ENCODE measurements around the gene TWNK. TPM values are rescaled to one million over a fixed set of nuclear protein-coding genes. Genes with fewer than 3 reads are reported as not detected.

Gene TWNK
- total RNA-seq, 2 experiments from 2014 or later, result 2.7 to 2.8 TPM

GRCh38 chr10:100968062-100968736, 19.1 kb upstream of the TWNK start:
- no peaks in the 10 kb centered on the region for H3K36me3 ChIP-seq (ENCODE audit: insufficient read depth, low read length)
- no peaks in the 10 kb centered on the region for H3K27me3 Mint-ChIP-seq
- peaks cover 20% of the 10 kb centered on the region for H3K4me1 ChIP-seq (ENCODE audit: insufficient read depth, low read length)
- H3K36me3 Mint-ChIP-seq (ENCODE audit: low read depth), result peaks cover 9% of the 10 kb centered on the region
- H3K9me3 Mint-ChIP-seq, result no peaks in the 10 kb centered on the region
- POLR2A ChIA-PET, result interaction anchor here (3.0 kb wide), 1 partner anchor 30 kb away, joined by 10 read pairs; the partner anchor contains the start of gene LZTS2
- no peaks in the 10 kb centered on the region for H3K27me3 ChIP-seq (ENCODE audit: control insufficient read depth in 1 of 2, insufficient read depth in 2 of 2, low read length in 2 of 2)
- intact Hi-C loops (cut with DNase I, micrococcal nuclease), result loop anchor here in 1 of 2 experiments (2.0 kb wide), 1 partner anchor 45 kb away; no protein-coding TSS in a partner anchor
- H3K9me3 ChIP-seq (ENCODE audit: control insufficient read depth in 1 of 2, insufficient read depth in 1 of 2, low read length in 2 of 2), result no peaks in the 10 kb centered on the region
- no peak overlapping the region for H3K27ac ChIP-seq (ENCODE audit: low read depth in 1 of 2, low read length in 2 of 2)
- peak overlapping the region; percentile 76 for H3K4me3 Mint-ChIP-seq
- CTCF ChIA-PET, result interaction anchor here (0.9 to 1.4 kb wide), 2 partner anchors 51 to 82 kb away, joined by 3 read pairs; no protein-coding TSS in a partner anchor
- ATAC-seq (ENCODE audit: poor library complexity) (no peak), DNase-seq (no peak)
- no peak overlapping the region for H3K4me3 ChIP-seq (ENCODE audit: low read length)
- no peak for TF ChIP-seq CTCF (IDR thresholded peaks at IDR 0.05)
- H3K27ac Mint-ChIP-seq, result no peak overlapping the region
- peaks cover 21% of the 10 kb centered on the region for H3K4me1 Mint-ChIP-seq (ENCODE audit: low read depth)

- ChIA-PET POLR2A (interaction anchor here (0.6 kb wide), 1 partner anchor 14 kb away, joined by 3 read pairs; no protein-coding TSS in a partner anchor), CTCF (interaction anchor here (0.9 to 1.4 kb wide), 2 partner anchors 50 to 81 kb away, joined by 3 read pairs; no protein-coding TSS in a partner anchor)
- intact Hi-C loops (cut with DNase I, micrococcal nuclease), result loop anchor here (1.0 to 2.0 kb wide), 2 partner anchors 44 to 45 kb away; no protein-coding TSS in a partner anchor
- Mint-ChIP-seq H3K4me3 (peak overlapping the region; percentile 76), H3K9me3 (no peaks in the 10 kb centered on the region), H3K27me3 (no peaks in the 10 kb centered on the region), H3K36me3 (ENCODE audit: low read depth) (peaks cover 8% of the 10 kb centered on the region), H3K4me1 (ENCODE audit: low read depth) (peaks cover 21% of the 10 kb centered on the region), H3K27ac (no peak overlapping the region)
- Histone ChIP-seq H3K9me3 (ENCODE audit: control insufficient read depth in 1 of 2, insufficient read depth in 1 of 2, low read length in 2 of 2) (no peaks in the 10 kb centered on the region), H3K27ac (ENCODE audit: low read depth in 1 of 2, low read length in 2 of 2) (no peak overlapping the region), H3K36me3 (ENCODE audit: insufficient read depth, low read length) (no peaks in the 10 kb centered on the region), H3K4me1 (ENCODE audit: insufficient read depth, low read length) (peaks cover 20% of the 10 kb centered on the region), H3K4me3 (ENCODE audit: low read length) (peak overlapping the region; percentile 46), H3K27me3 (ENCODE audit: control insufficient read depth in 1 of 2, insufficient read depth in 2 of 2, low read length in 2 of 2) (no peaks in the 10 kb centered on the region)
- DNase-seq, result no peak
- no peak for ATAC-seq (ENCODE audit: poor library complexity)
- TF ChIP-seq CTCF (IDR thresholded peaks at IDR 0.05), result no peak
Observed at GRCh38 chr10:100968863-100969186, 18.5 kb upstream of the TWNK start.

DNA sequence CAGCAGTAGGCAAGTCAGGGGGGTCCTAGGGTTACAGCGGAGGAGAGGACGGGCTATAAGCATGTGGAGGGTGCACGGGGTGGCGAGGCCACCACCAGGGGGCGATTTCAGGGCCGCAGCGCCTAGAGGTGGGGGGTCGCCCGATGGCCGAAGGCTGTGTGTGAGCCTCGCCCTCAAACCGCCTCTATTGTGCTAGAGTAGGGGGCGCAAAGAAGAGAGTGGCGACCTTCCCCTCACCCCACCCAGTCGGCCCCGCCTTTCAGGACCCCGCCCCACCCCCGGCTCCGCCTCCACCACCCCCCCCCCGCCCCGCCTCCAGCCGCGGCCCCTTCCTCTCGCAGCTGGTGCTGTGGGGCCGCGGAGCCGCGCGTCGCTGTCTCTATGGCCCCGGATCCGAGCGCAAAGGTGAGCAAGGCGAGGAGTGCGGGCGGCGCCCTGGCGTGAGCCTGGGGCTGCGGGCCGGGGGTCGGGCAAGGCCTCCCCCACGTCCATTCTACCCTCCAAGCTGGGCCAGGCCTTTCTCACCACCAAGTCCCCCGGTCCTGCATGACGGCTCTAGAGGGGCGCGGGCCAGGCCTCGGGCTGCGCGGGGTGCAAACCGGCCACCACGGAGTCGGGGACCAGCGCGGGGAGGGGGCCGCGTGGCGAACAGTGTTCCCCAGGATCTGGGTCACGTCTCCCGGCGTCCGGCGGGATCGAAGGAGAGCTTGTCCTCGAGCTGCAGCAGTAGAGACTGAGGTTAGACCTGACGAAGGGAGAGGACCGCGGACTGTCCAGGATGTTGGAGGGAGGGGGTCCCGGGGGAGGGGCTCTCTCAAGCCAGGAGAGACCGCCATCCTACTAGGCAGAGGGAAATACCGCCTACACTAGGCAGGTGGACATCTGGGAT, 17.9 kb upstream of the TWNK start, which contains the start of gene SEMA4G:
SEMA4G (plus strand) TSS at position 318 of the 889 bp plus-strand sequence. CDS start 3,409 bp downstream, outside the sequence.
- peak; percentile 14 to 73 (median 36) for DNase-seq
- peak within 1 kb of the TSS; percentile 76 for H3K4me3 Mint-ChIP-seq
- no peaks in the 10 kb centered on the region for H3K27me3 Mint-ChIP-seq
- no peaks in the 10 kb centered on the region for H3K9me3 ChIP-seq (ENCODE audit: control insufficient read depth in 1 of 2, insufficient read depth in 1 of 2, low read length in 2 of 2)
- H3K9me3 Mint-ChIP-seq, result no peaks in the 10 kb centered on the region
- H3K4me3 ChIP-seq (ENCODE audit: low read length), result peak within 1 kb of the TSS; percentile 46
- ChIA-PET CTCF (interaction anchor here (0.7 to 1.4 kb wide), 3 partner anchors 50 to 81 kb away, joined by 3 read pairs; no protein-coding TSS in a partner anchor), POLR2A (interaction anchor here (0.6 to 1.1 kb wide), 2 partner anchors 14 to 16 kb away, joined by 3 read pairs; no protein-coding TSS in a partner anchor)
- H3K27me3 ChIP-seq (ENCODE audit: control insufficient read depth in 1 of 2, insufficient read depth in 2 of 2, low read length in 2 of 2), result no peaks in the 10 kb centered on the region
- H3K36me3 Mint-ChIP-seq (ENCODE audit: low read depth), result peaks cover 8% of the 10 kb centered on the region
- intact Hi-C loops (cut with DNase I, micrococcal nuclease), result loop anchor here (1.0 to 2.0 kb wide), 3 partner anchors 21 to 45 kb away; no protein-coding TSS in a partner anchor
- H3K4me1 Mint-ChIP-seq (ENCODE audit: low read depth), result peaks cover 21% of the 10 kb centered on the region
- no peak within 1 kb of the TSS for H3K27ac Mint-ChIP-seq
- peak; percentile 77 for ATAC-seq (ENCODE audit: poor library complexity)
- peak; percentile 67 for TF ChIP-seq CTCF (IDR thresholded peaks at IDR 0.05)
- H3K36me3 ChIP-seq (ENCODE audit: insufficient read depth, low read length), result no peaks in the 10 kb centered on the region
- H3K27ac ChIP-seq (ENCODE audit: low read depth in 1 of 2, low read length in 2 of 2), result no peak within 1 kb of the TSS
- H3K4me1 ChIP-seq (ENCODE audit: insufficient read depth, low read length), result peaks cover 20% of the 10 kb centered on the region
